Measurements from ENCODE around the gene TCAF2. TPM values are rescaled to one million over a fixed set of nuclear protein-coding genes. Genes with fewer than 3 reads are reported as not detected.
"Not testable (repeated sequence)": the region's sequence is repeated elsewhere in the genome, so short reads cannot be mapped to it uniquely, and the experiment has no call there.

Gene TCAF2
- total RNA-seq: 22.9 and 23.5 TPM in 2 replicates

DNA sequence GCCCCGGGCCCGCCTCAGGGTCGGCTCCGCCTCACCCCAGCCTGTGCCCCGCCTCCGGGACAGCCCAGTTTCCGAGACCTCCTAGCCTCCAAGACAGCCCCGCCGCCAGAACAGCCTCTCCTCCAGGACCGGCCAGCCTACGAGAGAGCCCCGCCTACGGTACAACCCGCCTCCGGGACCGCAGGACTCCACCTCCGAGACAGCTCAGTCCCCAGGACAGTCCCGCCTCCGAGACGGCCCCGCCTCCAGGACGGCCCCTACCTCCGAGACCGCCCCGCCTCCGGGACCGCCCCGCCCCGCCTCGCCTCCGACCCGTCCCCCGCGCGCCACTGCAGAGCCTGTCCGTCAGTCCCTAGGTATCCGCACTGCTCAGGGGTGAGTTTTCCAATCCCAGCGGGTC is at the start of gene TCAF2:
TCAF2 (plus strand) TSS at position 329 of the 400 bp plus-strand sequence.
- H3K27me3 Mint-ChIP-seq (ENCODE audit: insufficient read depth); H3K27ac Mint-ChIP-seq; H3K4me1 Mint-ChIP-seq (ENCODE audit: low read depth); intact Hi-C loops (cut with micrococcal nuclease); H3K9me3 Mint-ChIP-seq; H3K36me3 Mint-ChIP-seq (ENCODE audit: low read depth): not testable (repeated sequence)
- peak; percentile 64 for DNase-seq (ENCODE audit: low spot score)
- peak within 1 kb of the TSS; percentile 19 for H3K4me3 Mint-ChIP-seq

DNA sequence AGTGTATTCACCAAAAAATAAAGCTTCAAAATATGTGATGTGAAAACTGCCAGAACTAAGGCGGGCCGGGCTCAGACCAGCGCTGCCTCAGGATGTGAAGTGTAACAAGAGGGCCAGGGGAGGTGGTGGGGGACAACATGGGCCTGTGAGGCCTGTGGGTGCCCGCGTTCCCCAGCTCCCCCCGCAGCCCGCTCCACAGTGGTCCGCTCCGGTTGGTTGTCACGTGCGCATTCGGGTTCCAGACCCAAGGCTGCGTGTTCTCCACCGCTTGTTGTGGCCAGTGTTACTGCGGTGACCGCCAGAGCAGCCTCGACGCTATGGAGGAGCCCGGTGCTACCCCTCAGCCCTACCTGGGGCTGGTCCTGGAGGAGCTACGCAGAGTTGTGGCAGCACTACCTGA is 49.3 kb upstream of the TCAF2 start, which contains the start of gene CTAGE15:
CTAGE15 (plus strand) TSS at position 301 of the 400 bp plus-strand sequence; CDS start at position 318, 17 bp downstream.
- H3K36me3 Mint-ChIP-seq (ENCODE audit: low read depth); intact Hi-C loops (cut with micrococcal nuclease); H3K27me3 Mint-ChIP-seq (ENCODE audit: insufficient read depth); H3K4me3 Mint-ChIP-seq; H3K4me1 Mint-ChIP-seq (ENCODE audit: low read depth); DNase-seq (ENCODE audit: low spot score); H3K27ac Mint-ChIP-seq; H3K9me3 Mint-ChIP-seq: not testable (repeated sequence)

DNA sequence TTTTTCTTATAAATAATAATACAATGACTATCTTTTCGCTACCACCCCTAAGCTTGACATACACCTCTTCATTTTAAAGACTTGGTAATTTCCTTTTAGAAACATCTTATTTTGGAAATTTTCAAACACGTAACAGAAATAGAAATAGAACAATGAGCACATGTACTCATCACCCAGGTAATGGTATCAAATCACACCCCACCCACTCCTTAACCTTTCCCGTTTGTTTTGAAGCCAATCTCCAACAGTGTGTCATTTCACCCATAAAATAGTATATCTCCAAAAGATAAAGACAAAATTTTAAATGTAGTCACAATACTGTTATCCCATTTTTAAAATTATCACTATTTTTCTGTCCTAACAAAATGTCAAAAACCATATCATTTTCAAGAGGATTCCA is 32.6 kb upstream of the TCAF2 start:
- DNase-seq (ENCODE audit: low spot score); H3K27me3 Mint-ChIP-seq (ENCODE audit: insufficient read depth); H3K9me3 Mint-ChIP-seq; H3K4me3 Mint-ChIP-seq; intact Hi-C loops (cut with micrococcal nuclease); H3K4me1 Mint-ChIP-seq (ENCODE audit: low read depth); H3K36me3 Mint-ChIP-seq (ENCODE audit: low read depth); H3K27ac Mint-ChIP-seq: not testable (repeated sequence)

DNA sequence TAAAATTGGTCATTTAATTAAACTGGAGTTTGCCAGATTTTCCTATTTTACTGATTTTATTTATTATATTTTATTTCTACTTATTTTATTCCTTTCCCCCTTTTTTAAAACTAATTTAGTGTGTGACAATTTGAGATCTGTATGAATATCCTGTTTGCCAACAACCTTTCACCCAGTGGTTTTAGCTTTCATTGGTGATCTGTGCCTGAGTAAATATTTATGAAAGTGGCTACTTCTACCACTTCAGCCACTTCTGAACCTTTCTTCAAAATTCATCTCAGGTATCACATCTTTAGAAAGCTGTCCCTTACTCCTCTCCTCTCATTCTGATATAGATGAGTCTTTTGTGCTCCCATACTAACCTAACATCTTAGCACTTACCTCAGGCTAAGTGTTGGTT is 30.9 kb upstream of the TCAF2 start:
- H3K36me3 Mint-ChIP-seq (ENCODE audit: low read depth); H3K27ac Mint-ChIP-seq: not testable (repeated sequence)

DNA sequence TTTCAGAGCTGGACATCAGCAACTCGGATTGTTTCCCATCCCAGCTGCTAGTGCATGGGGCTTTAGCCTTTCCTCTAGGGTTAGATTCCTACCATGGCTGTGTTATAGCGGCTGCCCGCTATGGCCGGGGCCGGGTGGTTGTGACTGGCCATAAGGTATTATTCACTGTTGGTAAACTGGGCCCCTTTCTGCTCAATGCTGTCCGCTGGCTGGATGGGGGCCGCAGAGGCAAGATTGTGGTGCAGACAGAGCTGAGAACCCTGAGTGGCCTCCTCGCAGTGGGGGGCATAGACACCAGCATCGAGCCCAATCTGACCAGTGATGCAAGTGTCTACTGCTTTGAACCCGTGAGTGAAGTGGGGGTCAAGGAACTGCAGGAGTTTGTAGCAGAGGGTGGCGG is 22.7 kb upstream of the TCAF2 start:
- H3K4me3 Mint-ChIP-seq; H3K27me3 Mint-ChIP-seq (ENCODE audit: insufficient read depth); DNase-seq (ENCODE audit: low spot score); H3K4me1 Mint-ChIP-seq (ENCODE audit: low read depth); intact Hi-C loops (cut with micrococcal nuclease); H3K9me3 Mint-ChIP-seq; H3K27ac Mint-ChIP-seq; H3K36me3 Mint-ChIP-seq (ENCODE audit: low read depth): not testable (repeated sequence)

More for the DNA sequence above, 30.9 kb upstream of the TCAF2 start:
- H3K4me3 Mint-ChIP-seq; H3K9me3 Mint-ChIP-seq; intact Hi-C loops (cut with micrococcal nuclease); H3K27me3 Mint-ChIP-seq (ENCODE audit: insufficient read depth); H3K4me1 Mint-ChIP-seq (ENCODE audit: low read depth); DNase-seq (ENCODE audit: low spot score): not testable (repeated sequence)

DNA sequence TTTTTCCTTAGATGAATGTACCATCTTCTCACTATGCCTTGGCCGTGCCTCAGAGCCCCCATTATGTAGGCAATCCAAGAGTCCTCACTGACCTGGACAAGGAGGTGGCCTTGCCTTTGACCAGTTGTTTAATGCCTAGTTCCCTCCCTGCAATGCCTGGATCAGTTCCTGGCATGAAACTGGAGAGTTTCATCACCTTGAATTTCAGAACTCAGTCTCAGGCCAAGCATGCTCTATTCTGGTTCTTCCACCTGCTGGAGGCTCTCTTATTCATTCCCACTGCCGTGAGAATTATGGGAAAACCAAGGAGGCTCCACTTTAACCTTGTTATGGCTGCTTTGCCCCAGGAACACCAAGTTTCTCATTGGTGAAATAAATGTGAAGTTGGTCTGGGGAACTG is 17.2 kb upstream of the TCAF2 start:
- H3K36me3 Mint-ChIP-seq (ENCODE audit: low read depth); H3K4me3 Mint-ChIP-seq; H3K4me1 Mint-ChIP-seq (ENCODE audit: low read depth); H3K9me3 Mint-ChIP-seq; DNase-seq (ENCODE audit: low spot score); H3K27me3 Mint-ChIP-seq (ENCODE audit: insufficient read depth); intact Hi-C loops (cut with micrococcal nuclease); H3K27ac Mint-ChIP-seq: not testable (repeated sequence)

DNA sequence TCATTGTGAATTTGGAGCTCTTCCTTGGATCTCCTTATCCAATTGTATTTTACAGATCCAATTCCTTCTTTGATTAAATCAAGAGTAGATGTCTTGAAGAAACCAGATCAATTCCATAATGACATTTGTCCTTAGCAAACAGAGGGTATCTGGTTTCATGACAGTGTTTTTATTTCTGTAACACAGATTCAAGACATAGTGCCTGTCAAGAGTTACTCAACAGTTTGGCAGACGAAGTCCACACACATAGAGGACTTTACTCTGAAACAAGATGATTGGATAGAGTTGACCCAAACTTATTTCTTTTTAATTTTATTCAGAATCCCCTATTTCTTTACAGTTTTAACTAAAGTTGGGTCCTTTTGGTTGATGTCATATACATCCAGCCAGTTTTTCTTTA is 14.7 kb upstream of the TCAF2 start:
- H3K4me3 Mint-ChIP-seq; H3K27ac Mint-ChIP-seq; intact Hi-C loops (cut with micrococcal nuclease); H3K4me1 Mint-ChIP-seq (ENCODE audit: low read depth); DNase-seq (ENCODE audit: low spot score); H3K9me3 Mint-ChIP-seq; H3K27me3 Mint-ChIP-seq (ENCODE audit: insufficient read depth); H3K36me3 Mint-ChIP-seq (ENCODE audit: low read depth): not testable (repeated sequence)

DNA sequence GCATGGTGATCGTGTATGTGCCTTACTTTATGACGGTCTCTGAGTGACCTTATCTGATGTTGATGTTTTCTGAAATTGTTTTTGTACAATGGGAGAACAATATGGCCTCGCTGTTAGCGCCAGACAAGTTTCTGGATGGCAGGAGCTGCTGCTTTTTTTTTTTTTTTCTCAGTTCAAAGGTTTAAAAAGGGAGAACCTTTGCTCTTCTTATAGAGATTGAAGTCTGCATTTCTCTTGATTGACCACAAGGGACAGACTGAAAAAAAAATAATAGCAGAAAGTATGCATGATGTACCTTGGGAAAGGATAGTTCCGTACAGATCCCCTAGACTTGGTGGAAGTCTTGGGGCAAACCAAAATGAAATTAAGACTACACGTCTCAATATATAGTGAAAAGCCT is 5.2 kb upstream of the TCAF2 start:
- DNase-seq (ENCODE audit: low spot score); intact Hi-C loops (cut with micrococcal nuclease); H3K27ac Mint-ChIP-seq; H3K4me1 Mint-ChIP-seq (ENCODE audit: low read depth); H3K9me3 Mint-ChIP-seq; H3K36me3 Mint-ChIP-seq (ENCODE audit: low read depth); H3K4me3 Mint-ChIP-seq; H3K27me3 Mint-ChIP-seq (ENCODE audit: insufficient read depth): not testable (repeated sequence)

DNA sequence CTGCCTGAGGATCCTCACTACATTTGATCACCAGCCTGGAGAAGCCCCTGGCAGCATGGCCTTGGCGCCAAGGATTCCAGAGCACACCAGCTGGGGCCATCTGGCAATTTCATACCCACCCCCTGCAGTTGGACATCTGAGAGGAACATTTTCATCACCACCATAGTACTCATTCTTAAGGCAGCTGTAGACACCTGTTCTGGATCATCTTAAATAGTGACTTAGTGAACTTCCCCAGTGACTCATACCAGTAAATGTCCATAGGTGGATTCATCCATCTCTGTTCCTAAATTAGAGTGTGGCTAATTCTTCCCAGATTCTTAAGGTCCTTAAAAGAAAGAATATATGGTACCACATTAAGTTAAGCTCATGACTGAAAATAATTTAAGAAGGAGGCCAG is 3.6 kb upstream of the TCAF2 start:
- DNase-seq (ENCODE audit: low spot score); H3K4me3 Mint-ChIP-seq; H3K27me3 Mint-ChIP-seq (ENCODE audit: insufficient read depth); H3K36me3 Mint-ChIP-seq (ENCODE audit: low read depth); intact Hi-C loops (cut with micrococcal nuclease); H3K4me1 Mint-ChIP-seq (ENCODE audit: low read depth); H3K9me3 Mint-ChIP-seq; H3K27ac Mint-ChIP-seq: not testable (repeated sequence)

DNA sequence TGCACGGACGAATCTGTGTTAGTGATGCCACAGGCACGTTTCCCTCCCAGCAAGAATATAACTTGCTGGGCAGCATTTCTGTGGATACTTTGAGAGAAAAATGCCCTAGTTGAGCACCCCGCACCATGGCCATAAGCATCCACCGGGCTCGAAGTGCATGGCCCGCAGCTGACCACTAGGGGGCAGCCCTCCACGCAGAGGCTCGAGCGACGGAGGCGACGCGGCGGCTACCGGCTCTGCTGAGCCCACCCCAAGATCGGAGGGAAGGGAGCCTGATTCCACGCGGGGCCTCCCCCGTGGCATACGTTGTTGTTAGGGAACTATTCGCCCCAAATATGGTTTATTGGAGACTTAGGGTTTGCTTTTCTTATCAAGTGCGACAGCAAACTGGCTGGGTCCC is 716 bp upstream of the TCAF2 start:
- intact Hi-C loops (cut with micrococcal nuclease); H3K36me3 Mint-ChIP-seq (ENCODE audit: low read depth); H3K27ac Mint-ChIP-seq; H3K4me1 Mint-ChIP-seq (ENCODE audit: low read depth); H3K9me3 Mint-ChIP-seq; H3K27me3 Mint-ChIP-seq (ENCODE audit: insufficient read depth); DNase-seq (ENCODE audit: low spot score); H3K4me3 Mint-ChIP-seq: not testable (repeated sequence)

DNA sequence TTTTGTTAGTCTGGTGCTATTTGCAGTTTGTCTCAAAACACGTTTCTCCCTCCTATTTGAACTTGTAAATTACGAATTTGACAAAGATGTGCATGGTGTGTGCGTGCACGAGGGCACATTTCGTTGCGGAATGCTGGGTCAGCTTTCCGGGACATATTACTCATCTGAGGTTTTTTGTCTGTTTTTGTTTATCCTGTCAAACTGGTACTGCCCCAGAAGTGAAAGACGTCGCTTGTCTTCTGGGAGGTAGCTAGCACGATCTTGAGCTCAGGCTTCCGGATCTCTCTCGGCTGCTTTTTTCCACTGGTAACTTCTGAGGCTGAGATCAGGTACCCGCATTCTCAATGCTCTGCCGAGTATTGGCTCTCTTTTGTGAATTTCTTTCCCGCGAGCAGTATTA is 401 bp downstream of the TCAF2 start:
- H3K4me3 Mint-ChIP-seq; H3K27me3 Mint-ChIP-seq (ENCODE audit: insufficient read depth); DNase-seq (ENCODE audit: low spot score); H3K36me3 Mint-ChIP-seq (ENCODE audit: low read depth); H3K9me3 Mint-ChIP-seq; H3K27ac Mint-ChIP-seq; H3K4me1 Mint-ChIP-seq (ENCODE audit: low read depth); intact Hi-C loops (cut with micrococcal nuclease): not testable (repeated sequence)

DNA sequence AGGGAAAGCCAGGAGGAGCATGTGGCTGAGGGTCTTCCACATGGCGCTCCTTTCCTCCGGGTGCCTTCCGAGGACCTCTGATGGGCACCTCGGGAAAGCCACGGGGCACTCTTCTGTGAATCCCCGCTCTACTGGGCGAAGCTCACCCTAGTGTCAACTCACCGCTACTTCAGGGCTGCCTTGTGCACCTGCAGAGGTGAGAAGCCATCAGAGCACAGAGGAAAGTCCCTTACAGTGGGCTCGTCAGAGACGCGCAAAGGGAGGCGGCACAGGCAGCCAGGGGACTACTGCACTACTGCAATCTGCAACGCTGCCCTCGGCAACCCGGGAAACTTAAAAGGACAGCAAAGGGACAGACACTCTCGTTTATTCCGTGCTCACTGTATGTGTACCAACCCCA is 1.4 kb downstream of the TCAF2 start:
- intact Hi-C loops (cut with micrococcal nuclease): not testable (repeated sequence)

DNA sequence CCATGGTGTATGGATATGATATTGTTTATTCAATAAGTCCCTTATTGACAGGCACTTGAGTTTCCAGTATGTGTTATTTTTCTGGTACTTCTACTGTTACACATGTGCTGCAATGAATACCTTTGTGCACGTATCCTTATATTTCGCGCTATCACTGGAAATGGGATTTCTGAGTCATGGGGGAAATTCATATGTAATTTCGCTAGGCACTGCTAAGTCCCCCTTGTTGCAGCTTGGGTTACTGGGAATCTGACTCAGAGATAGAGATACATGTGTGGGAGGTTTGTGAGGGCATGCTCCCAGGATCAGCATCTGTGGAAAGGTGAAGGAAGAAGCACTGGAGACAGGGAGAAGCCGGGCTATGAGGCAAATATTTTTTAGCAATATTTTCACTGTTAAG is 9.9 kb downstream of the TCAF2 start:
- H3K9me3 Mint-ChIP-seq; intact Hi-C loops (cut with micrococcal nuclease); H3K27ac Mint-ChIP-seq; DNase-seq (ENCODE audit: low spot score); H3K36me3 Mint-ChIP-seq (ENCODE audit: low read depth); H3K4me3 Mint-ChIP-seq; H3K27me3 Mint-ChIP-seq (ENCODE audit: insufficient read depth); H3K4me1 Mint-ChIP-seq (ENCODE audit: low read depth): not testable (repeated sequence)

More for the DNA sequence above, 1.4 kb downstream of the TCAF2 start:
- not testable (repeated sequence) for H3K36me3 Mint-ChIP-seq (ENCODE audit: low read depth); DNase-seq (ENCODE audit: low spot score); H3K27ac Mint-ChIP-seq; H3K9me3 Mint-ChIP-seq; H3K4me3 Mint-ChIP-seq; H3K4me1 Mint-ChIP-seq (ENCODE audit: low read depth); H3K27me3 Mint-ChIP-seq (ENCODE audit: insufficient read depth)

DNA sequence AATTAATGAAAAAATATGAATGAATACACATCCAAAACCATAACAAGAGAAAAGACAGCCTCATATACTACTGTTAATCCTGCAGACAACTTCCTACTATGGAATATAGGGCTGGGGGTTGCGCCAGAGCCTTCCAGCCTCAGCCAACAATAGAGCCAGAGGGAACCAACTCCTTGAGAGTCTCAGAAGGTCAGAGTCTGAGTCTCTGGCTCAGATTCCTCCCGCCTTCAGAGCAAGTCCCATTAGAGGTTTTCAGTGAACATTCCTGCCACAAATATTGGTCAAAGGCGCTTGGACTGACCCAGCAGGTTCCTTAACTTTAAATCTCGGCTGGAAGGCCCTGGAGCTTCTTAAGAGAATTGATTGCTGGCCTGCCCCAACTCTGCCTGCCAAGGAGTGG is 11.7 kb downstream of the TCAF2 start:
- not testable (repeated sequence) for H3K4me1 Mint-ChIP-seq (ENCODE audit: low read depth); H3K27ac Mint-ChIP-seq

More for the DNA sequence above, 11.7 kb downstream of the TCAF2 start:
- intact Hi-C loops (cut with micrococcal nuclease); H3K4me3 Mint-ChIP-seq; H3K9me3 Mint-ChIP-seq; H3K36me3 Mint-ChIP-seq (ENCODE audit: low read depth); DNase-seq (ENCODE audit: low spot score); H3K27me3 Mint-ChIP-seq (ENCODE audit: insufficient read depth): not testable (repeated sequence)

Measured in activated T-helper 1 cell treated with anti-CD3 and anti-CD28 coated beads, Interleukin-12 subunit alpha, Interleukin-12 subunit beta, Interleukin-2, Interleukin-4 antibody, amounts not matched to agents 30 ng/mL and 10 ng/mL and 1 ng/mL, durations not matched to agents 14 hours and 24 hours and 36 hours (primary cell).